Panc1 (cell line): ENCODE data around the gene KCTD14. TPM values are rescaled to one million over a fixed set of nuclear protein-coding genes. Genes with fewer than 3 reads are reported as not detected.
A peak's percentile ranks its signal among the peaks of the same experiment; 100 is the strongest.

Experiments used
- ATAC-seq: fragments of 200-7000 bp; cut with Tn5 transposase; 2 replicates; pipeline ENCODE4 v1.9.1; 2020; ENCODE audit warnings: mild to moderate bottlenecking, moderate library complexity
- BruUV-seq: library from RNA; stranded (reverse); fragments of 400-500 nt; replicated peaks from 2 replicates; lab custom pipeline; 2021; lab: Mats Ljungman, UMichigan
- CTCF ChIA-PET: fragments of 300-600 bp; sonication (Branson Sonifier 250); formaldehyde crosslinking; loops from one replicate; lab custom pipeline; 2022; ENCODE audit warnings: antibody characterized with exemption; lab: Charles Lee
- POLR2A ChIA-PET: fragments of 300-600 bp; sonication (Branson Sonifier 250); formaldehyde crosslinking; loops from one replicate; lab custom pipeline; 2022; ENCODE audit warnings: antibody characterized with exemption; lab: Charles Lee
- DNase-seq: peaks from one replicate; pipeline ENCODE4 v3.0.0-alpha.2; 2010; ENCODE audit warnings: low read depth, low spot score
- H3K27ac ChIP-seq: 2 replicates; pipeline ENCODE4 v1.5.1; 2011; ENCODE audit warnings: mild to moderate bottlenecking, low read length, inconsistent platforms
- H3K27me3 ChIP-seq: fragments of 200-500 bp; sonication (Bioruptor generic); 2 replicates; pipeline ENCODE4 v1.6.0; 2014; ENCODE audit warnings: low read length, inconsistent platforms; ENCODE audit not compliant: control insufficient read depth, insufficient read depth
- H3K36me3 ChIP-seq: fragments of 200-500 bp; sonication (Bioruptor generic); 2 replicates; pipeline ENCODE4 v1.5.1; 2014; ENCODE audit warnings: inconsistent platforms, mild to moderate bottlenecking, low read length, moderate library complexity; ENCODE audit not compliant: control insufficient read depth, insufficient read depth
- H3K4me1 ChIP-seq: 2 replicates; pipeline ENCODE4 v1.5.1; 2011; ENCODE audit warnings: inconsistent platforms, mild to moderate bottlenecking, low read length, moderate library complexity; ENCODE audit not compliant: control insufficient read depth, insufficient read depth
- H3K4me3 ChIP-seq, 2 experiments: 2 replicates each; pipeline ENCODE4 v1.5.1; 2011 to 2012; ENCODE audit warnings: low read depth in 2 of 2, low read length in 2 of 2, mild to moderate bottlenecking in 2 of 2, inconsistent platforms in 1 of 2, moderate library complexity in 1 of 2
- H3K9me3 ChIP-seq: fragments of 200-500 bp; sonication (Bioruptor generic); 2 replicates; pipeline ENCODE4 v1.5.1; 2014; ENCODE audit warnings: low read depth, mild to moderate bottlenecking, inconsistent platforms, low read length, moderate library complexity; ENCODE audit not compliant: control insufficient read depth, insufficient read depth
- POLR2AphosphoS5 ChIP-seq: IDR thresholded peaks from 2 replicates; pipeline ENCODE4 v1.6.1; 2012; ENCODE audit warnings: mild to moderate bottlenecking, low read depth, low read length, moderate library complexity
- SIN3A ChIP-seq: IDR thresholded peaks from 2 replicates; pipeline ENCODE4 v1.6.1; 2012; ENCODE audit warnings: low read depth, mild to moderate bottlenecking, low read length, moderate library complexity, borderline replicate concordance; ENCODE audit not compliant: insufficient read depth
- TCF7L2 ChIP-seq: IDR thresholded peaks from 2 replicates; pipeline ENCODE4 v1.6.1; 2011; ENCODE audit warnings: mild to moderate bottlenecking, low read depth, low read length, inconsistent platforms
- in situ Hi-C: cut with HindIII; loops from 2 replicates; pipeline ENCODE4 v1.10.0; 2016; ENCODE audit warnings: low sequenced_read_pairs, low pct_unique_long_range_greater_than_20kb
- intact Hi-C: fragments of 100-400 bp; cut with micrococcal nuclease; formaldehyde crosslinking; loops from one replicate; pipeline ENCODE4 v1.10.0; 2022; ENCODE audit not compliant: unreplicated experiment
- total RNA-seq: library from RNA; stranded (reverse); gene quantifications from one replicate; pipeline ENCODE4 v1.2.1, GENCODE V29; 2021; ENCODE audit not compliant: unreplicated experiment
- TF ChIP-seq, protein P1 (sequence below): fragments of 450-650 bp; IDR thresholded peaks from 2 replicates; pipeline ENCODE4 v1.5.1; 2017; ENCODE audit warnings: mild to moderate bottlenecking
- TF ChIP-seq, protein P2 (sequence below), 2 experiments: IDR thresholded peaks; 2 replicates each; pipeline ENCODE4 v1.6.1; 2011 to 2012; ENCODE audit warnings: low read depth in 2 of 2, control low read depth in 1 of 2, low read length in 1 of 2, mild to moderate bottlenecking in 1 of 2, moderate library complexity in 1 of 2; ENCODE audit not compliant: insufficient read depth in 1 of 2

Gene KCTD14
- total RNA-seq, 1 experiment from 2014 or later: 19.3 TPM

DNA sequence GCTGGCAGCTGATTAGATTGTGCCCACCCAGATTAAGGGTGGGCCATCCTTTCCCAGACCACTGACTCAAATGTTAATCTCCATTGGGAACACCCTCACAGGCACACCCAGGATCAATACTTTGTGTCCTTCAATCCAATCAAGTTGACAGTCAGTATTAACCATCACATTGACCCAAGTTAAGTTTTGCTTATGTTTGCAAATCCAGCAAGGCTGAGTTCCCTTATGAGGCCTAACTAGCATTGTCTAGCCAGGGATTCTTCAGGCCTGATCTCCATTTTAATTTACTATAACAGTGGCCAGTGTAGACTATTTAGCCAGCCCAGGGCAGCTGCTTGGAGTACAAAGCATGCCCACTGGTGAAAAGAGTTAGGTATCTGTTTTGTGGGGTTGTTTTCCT lies 2.3 kb upstream of the KCTD14 start:
- peaks cover 17% of the 10 kb centered on the region for H3K4me1 ChIP-seq

DNA sequence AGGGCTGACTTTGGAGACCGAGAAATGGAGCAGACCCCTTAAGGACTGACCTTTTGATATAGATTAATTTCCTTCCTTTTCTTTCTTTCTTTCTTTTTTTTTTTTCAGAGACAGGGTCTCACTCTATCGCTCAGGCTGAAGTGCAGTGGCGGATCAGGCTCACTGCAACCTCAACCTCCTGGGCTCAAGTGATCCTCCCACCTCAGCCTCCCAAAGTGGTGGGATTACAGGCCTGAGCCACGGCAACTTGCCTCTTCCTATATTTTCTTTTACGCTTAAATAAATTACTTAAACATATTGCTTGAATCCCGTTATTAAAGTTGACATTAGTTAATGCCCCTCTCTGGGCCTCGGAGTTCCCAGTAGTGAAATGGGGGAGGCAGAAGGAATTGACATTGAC lies 350 bp upstream of the KCTD14 start:
- no TSS peak for BruUV-seq
- Histone ChIP-seq H3K4me1 (peaks cover 22% of the 10 kb centered on the region), H3K27ac (peak overlapping the region; percentile 77), H3K36me3 (no peaks in the 10 kb centered on the region), H3K4me3 (peak overlapping the region; percentile 58 to 86), H3K9me3 (no peaks in the 10 kb centered on the region), H3K27me3 (no peaks in the 10 kb centered on the region)
- ChIA-PET POLR2A (no interaction called here), CTCF (no interaction called here)
- in situ Hi-C loops (no loop called here), intact Hi-C loops (no loop called here)
- DNase-seq: no peak
- ATAC-seq: peak; percentile 54
- no peak for TF ChIP-seq SIN3A
- no peak for TF ChIP-seq POLR2AphosphoS5
- no peak for TF ChIP-seq TCF7L2
- TF ChIP-seq, protein P1, sequence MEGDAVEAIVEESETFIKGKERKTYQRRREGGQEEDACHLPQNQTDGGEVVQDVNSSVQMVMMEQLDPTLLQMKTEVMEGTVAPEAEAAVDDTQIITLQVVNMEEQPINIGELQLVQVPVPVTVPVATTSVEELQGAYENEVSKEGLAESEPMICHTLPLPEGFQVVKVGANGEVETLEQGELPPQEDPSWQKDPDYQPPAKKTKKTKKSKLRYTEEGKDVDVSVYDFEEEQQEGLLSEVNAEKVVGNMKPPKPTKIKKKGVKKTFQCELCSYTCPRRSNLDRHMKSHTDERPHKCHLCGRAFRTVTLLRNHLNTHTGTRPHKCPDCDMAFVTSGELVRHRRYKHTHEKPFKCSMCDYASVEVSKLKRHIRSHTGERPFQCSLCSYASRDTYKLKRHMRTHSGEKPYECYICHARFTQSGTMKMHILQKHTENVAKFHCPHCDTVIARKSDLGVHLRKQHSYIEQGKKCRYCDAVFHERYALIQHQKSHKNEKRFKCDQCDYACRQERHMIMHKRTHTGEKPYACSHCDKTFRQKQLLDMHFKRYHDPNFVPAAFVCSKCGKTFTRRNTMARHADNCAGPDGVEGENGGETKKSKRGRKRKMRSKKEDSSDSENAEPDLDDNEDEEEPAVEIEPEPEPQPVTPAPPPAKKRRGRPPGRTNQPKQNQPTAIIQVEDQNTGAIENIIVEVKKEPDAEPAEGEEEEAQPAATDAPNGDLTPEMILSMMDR: no peak; the same call in 1 of the 2 replicates
- TF ChIP-seq, protein P2, sequence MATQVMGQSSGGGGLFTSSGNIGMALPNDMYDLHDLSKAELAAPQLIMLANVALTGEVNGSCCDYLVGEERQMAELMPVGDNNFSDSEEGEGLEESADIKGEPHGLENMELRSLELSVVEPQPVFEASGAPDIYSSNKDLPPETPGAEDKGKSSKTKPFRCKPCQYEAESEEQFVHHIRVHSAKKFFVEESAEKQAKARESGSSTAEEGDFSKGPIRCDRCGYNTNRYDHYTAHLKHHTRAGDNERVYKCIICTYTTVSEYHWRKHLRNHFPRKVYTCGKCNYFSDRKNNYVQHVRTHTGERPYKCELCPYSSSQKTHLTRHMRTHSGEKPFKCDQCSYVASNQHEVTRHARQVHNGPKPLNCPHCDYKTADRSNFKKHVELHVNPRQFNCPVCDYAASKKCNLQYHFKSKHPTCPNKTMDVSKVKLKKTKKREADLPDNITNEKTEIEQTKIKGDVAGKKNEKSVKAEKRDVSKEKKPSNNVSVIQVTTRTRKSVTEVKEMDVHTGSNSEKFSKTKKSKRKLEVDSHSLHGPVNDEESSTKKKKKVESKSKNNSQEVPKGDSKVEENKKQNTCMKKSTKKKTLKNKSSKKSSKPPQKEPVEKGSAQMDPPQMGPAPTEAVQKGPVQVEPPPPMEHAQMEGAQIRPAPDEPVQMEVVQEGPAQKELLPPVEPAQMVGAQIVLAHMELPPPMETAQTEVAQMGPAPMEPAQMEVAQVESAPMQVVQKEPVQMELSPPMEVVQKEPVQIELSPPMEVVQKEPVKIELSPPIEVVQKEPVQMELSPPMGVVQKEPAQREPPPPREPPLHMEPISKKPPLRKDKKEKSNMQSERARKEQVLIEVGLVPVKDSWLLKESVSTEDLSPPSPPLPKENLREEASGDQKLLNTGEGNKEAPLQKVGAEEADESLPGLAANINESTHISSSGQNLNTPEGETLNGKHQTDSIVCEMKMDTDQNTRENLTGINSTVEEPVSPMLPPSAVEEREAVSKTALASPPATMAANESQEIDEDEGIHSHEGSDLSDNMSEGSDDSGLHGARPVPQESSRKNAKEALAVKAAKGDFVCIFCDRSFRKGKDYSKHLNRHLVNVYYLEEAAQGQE (IDR thresholded peaks at IDR 0.05; ENCODE audit: insufficient read depth in 1 of 2, low read depth in 2 of 2, low read length in 1 of 2): no peak

More for the DNA sequence above, 2.3 kb upstream of the KCTD14 start:
- Histone ChIP-seq H3K27me3 (no peaks in the 10 kb centered on the region), H3K27ac (no peak overlapping the region), H3K36me3 (no peaks in the 10 kb centered on the region), H3K9me3 (no peaks in the 10 kb centered on the region), H3K4me3 (no peak overlapping the region)
- DNase-seq (no peak), ATAC-seq (no peak)
- intact Hi-C loops: no loop called here
- CTCF ChIA-PET: no interaction called here
- POLR2A ChIA-PET: interaction anchor here (0.5 kb wide), 1 partner anchor 32 kb away, joined by 4 read pairs; no protein-coding TSS in a partner anchor
- BruUV-seq: no TSS peak
- TF ChIP-seq POLR2AphosphoS5 (no peak), SIN3A (no peak), TCF7L2 (no peak)
- TF ChIP-seq, protein P2 (IDR thresholded peaks at IDR 0.05; ENCODE audit: insufficient read depth in 1 of 2, low read depth in 2 of 2, low read length in 1 of 2): no peak
- TF ChIP-seq, protein P1: no peak
- in situ Hi-C loops: no loop called here
